CD4-positive, alpha-beta T cell treated with Interleukin-12 subunit alpha and Interleukin-12 subunit beta, for 1 hour (primary cell): ENCODE results near the gene NKG7.

Experiments
- DNase-seq: peaks from one replicate; pipeline ENCODE4 v3.0.0-alpha.2; 2020

The NKG7 gene

DNA sequence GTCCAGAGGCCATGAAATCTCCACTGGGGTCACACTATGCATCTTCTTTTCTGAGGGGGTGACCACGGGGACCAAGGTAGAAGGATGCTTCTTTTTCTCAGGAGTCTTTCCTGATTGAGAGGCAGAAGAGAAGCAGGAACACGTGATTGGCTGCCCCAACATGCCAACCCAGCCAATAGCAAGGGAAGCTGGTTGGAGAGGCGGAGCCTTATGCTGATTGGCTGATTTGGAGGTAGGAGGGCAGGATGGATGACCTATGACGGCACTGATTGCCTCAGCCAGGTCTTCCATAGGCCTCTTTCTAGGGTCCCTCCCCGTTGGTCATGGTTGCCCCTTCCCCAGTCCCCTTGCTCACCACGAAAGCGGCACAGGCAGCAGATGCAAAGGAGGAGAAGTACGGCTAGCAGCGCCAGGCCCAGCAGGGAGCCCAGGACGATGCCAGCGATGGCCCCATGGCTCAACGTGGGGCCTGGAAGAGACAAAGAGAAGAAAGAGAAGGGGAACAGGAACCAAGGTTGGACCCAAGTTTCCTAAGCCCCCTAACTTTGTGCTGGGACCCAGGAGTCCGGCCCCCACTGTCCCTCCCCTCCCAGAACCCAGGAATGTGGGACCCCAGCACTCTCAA, 38.5 kb downstream of the NKG7 start:
- no peak for DNase-seq

DNA sequence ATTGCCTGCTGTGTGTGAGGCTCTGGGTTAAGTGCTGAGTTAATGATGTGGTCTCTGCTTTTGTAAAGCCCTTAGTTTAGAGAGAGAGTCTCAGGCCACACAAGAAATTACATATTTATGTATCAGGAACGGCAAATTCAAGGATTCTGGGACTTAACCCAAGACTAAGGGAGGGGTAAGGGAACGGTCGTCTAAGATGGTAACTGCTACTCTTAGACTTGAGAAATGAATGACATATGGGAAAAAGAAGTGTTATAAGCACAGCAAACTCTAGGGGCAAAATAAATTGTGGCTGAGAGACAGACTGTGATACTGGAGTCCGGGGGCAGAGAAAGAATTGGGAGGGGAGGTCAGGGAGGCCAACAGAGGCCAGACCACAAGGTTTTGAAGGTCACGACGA, 40.7 kb downstream of the NKG7 start:
- no peak for DNase-seq

DNA sequence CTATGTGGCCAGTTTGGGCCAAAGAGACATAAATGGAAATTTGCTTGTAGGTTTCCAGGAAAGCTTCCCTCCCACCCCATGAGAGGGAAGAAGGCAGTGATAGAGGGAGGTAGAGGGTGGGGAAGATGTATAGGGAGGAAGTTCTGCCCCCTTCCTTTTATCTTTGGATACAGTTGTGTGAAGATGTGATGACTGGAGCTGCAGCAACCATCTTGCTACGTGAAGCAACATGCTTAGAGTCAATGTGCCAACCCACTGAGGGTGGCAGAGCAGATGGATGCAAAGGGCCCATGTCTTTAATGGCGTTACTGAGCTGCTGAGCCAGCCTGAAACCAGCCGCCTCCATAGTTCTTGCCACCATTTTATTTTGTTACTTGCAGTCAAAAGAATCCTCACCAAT, 41.3 kb downstream of the NKG7 start:
- DNase-seq: no peak

DNA sequence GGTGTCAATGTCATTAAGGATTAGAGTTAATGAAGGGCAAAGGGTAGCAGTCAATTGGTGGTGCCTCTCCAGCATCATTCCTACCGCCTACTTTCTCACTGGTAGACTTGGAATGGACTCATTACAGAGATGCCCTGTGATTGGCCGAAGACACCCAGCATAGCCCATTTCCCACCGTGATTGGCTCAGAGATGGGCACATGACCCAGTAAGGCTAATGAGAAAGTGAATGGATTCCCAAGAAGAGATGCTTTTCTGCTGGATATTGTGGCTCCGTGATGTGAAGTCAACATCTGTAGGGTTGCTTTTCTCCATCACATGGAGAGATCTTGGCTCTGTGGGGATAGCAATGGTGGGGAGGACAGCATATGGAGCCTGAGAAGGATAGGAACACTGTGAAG, 42.1 kb downstream of the NKG7 start:
- DNase-seq: no peak

DNA sequence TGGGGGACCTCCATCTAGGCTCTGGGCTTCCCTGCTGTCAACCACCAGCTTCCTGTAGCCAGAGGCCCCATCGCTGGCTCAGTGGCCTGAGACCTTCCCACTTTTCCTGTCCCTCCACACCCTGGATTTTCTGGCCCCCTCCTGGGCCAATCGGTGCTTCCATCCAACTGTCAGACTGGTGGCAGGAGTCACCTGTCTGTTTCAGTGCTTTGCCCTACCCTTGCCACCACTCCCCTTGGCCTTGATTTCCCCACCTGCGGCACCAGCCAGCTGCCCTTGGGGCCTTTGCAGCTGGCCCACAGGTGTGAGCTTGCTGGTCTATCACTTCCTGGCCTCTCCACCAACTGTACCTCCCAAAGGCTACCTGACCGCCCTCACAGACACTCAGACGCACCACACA, 43.0 kb downstream of the NKG7 start:
- no peak for DNase-seq

DNA sequence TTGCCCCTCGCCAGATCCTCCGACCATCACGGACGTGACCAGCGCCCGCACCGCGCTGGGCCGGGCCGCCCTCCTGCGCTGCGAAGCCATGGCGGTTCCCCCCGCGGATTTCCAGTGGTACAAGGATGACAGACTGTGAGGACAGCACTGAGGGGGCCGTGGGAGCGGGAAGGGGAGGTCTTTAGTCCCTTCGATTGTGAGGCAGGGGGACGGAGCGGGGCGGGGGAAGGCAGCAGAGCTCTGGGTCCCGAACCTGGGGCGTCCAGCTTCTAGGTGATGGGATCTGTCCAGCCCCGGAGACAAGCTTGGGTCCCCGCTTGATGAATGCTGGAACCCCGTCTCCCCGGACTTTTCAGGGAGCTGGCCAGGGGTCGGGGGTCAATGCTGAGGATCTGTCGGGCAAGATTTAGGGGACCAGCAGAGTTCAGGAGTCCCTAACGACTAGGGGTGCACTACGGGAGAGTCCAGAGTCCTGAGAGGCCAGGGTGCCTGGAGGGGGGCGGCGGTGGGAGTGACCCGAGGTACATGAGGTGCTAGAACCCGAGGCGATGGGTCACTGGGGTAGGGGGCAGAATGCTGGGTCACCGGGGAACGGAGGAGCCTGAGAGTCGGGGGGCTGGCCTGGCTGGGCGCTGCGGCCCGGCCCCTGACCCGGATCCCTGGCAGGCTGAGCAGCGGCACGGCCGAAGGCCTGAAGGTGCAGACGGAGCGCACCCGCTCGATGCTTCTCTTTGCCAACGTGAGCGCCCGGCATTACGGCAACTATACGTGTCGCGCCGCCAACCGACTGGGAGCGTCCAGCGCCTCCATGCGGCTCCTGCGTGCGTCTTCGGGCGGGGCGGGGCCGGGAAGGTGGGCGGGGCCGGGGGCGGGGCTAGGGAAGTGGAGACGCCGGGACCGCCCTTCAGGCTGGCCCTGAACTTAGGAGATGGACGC, 45.1 kb downstream of the NKG7 start:
- peak; percentile 44 for DNase-seq

- DNase-seq: no peak
These were observed 46.0 kb downstream of the NKG7 start for GRCh38 chr19:51326216-51327065.

- DNase-seq: no peak
These were observed 47.1 kb downstream of the NKG7 start for GRCh38 chr19:51325161-51325976.

GRCh38 chr19:51324167-51324481, 48.3 kb downstream of the NKG7 start:
- DNase-seq: no peak

DNA sequence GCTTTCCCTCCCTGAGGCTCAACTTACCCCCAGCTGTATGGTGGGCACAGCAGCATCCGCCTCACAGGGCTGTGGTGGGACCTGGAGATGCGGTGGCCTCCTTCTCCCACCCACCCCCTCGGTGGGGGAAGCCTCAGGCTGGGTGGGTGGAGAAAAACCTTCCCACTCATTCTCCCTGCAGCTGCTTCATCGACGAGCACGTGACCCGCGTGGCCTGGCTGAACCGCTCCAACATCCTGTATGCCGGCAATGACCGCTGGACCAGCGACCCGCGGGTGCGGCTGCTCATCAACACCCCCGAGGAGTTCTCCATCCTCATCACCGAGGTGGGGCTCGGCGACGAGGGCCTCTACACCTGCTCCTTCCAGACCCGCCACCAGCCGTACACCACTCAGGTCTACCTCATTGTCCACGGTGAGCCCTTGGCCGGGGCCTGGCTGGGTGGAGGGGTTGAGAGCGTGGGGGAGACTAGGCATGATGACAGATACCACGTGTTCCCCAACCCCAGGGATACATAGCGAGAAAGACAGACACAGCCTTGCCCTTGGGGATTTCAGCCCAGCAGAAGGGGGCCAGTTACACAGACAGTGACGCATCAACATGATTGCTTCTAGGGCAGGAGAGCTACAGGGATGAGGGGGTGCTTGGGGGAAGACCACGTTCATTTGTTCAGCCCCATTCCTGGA, 48.8 kb downstream of the NKG7 start:
- no peak for DNase-seq

- DNase-seq: no peak
These were observed 50.7 kb downstream of the NKG7 start for GRCh38 chr19:51321799-51322198.
